Natural killer cell treated with Interleukin-12 subunit alpha and Interleukin-12 subunit beta and Interleukin-15 and Interleukin-18, amount 100 ng/mL, for 72 hours (primary cell): ENCODE measurements around the gene KERA. TPM values are rescaled to one million over a fixed set of nuclear protein-coding genes. Genes with fewer than 3 reads are reported as not detected.

Experiments used
- ATAC-seq, 2 donors: fragments of 150-1000 bp; cut with Tn5 transposase in 1 of 2; sonication (Bioruptor Pico), chemical (Tn5 transposase) in 1 of 2; 2 replicates each; pipeline ENCODE4 v1.10.0; 2021
- DNase-seq: peaks from one replicate; pipeline ENCODE4 v3.0.0; 2022; ENCODE audit warnings: low spot score
- H3K27ac Mint-ChIP-seq, 2 donors: 1 replicate in 1 of 2; 2 replicates in 1 of 2; pipeline ENCODE4 v1.8.0; 2022; ENCODE audit warnings: mixed read lengths in 2 of 2, mild to moderate bottlenecking in 1 of 2, moderate library complexity in 1 of 2
- H3K27me3 Mint-ChIP-seq, 2 donors: 1 replicate in 1 of 2; 2 replicates in 1 of 2; pipeline ENCODE4 v1.8.0; 2022; ENCODE audit warnings: mixed read lengths in 2 of 2
- H3K36me3 Mint-ChIP-seq: one replicate; pipeline ENCODE4 v1.8.0; 2022; ENCODE audit warnings: mixed read lengths
- H3K4me1 Mint-ChIP-seq, 2 donors: 1 replicate in 1 of 2; 2 replicates in 1 of 2; pipeline ENCODE4 v1.8.0; 2022; ENCODE audit warnings: low read depth in 2 of 2, mixed read lengths in 2 of 2, mild to moderate bottlenecking in 1 of 2
- H3K4me3 Mint-ChIP-seq: one replicate; pipeline ENCODE4 v1.8.0; 2022; ENCODE audit warnings: mixed read lengths
- H3K9me3 Mint-ChIP-seq: 2 replicates; pipeline ENCODE4 v1.8.0; 2022; ENCODE audit warnings: mixed read lengths
- total RNA-seq, 2 donors: library from RNA; stranded (reverse); gene quantifications; one replicate each; pipeline ENCODE4 v1.2.3, GENCODE V29; 2022

KERA gene, protein sequence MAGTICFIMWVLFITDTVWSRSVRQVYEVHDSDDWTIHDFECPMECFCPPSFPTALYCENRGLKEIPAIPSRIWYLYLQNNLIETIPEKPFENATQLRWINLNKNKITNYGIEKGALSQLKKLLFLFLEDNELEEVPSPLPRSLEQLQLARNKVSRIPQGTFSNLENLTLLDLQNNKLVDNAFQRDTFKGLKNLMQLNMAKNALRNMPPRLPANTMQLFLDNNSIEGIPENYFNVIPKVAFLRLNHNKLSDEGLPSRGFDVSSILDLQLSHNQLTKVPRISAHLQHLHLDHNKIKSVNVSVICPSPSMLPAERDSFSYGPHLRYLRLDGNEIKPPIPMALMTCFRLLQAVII
- total RNA-seq: not detected

GRCh38 chr12:91057368-91058165 is at the start of gene KERA:
KERA (minus strand) TSS chr12:91058024; CDS start chr12:91056281, 1,743 bp downstream.
- H3K36me3 Mint-ChIP-seq: no peaks in the 10 kb centered on the region
- no peaks in the 10 kb centered on the region for H3K9me3 Mint-ChIP-seq
- H3K27me3 Mint-ChIP-seq: no peaks in the 10 kb centered on the region
- no peak for DNase-seq
- no peak within 1 kb of the TSS for H3K4me3 Mint-ChIP-seq
- ATAC-seq: no peak
- no peak within 1 kb of the TSS for H3K27ac Mint-ChIP-seq
- H3K4me1 Mint-ChIP-seq: no peaks in the 10 kb centered on the region

- ATAC-seq: no peak
- H3K27ac Mint-ChIP-seq: no peak overlapping the region
- no peak for DNase-seq
- H3K4me3 Mint-ChIP-seq: no peak overlapping the region
- H3K9me3 Mint-ChIP-seq: no peaks in the 10 kb centered on the region
- H3K27me3 Mint-ChIP-seq: no peaks in the 10 kb centered on the region
- H3K36me3 Mint-ChIP-seq: no peaks in the 10 kb centered on the region
- no peaks in the 10 kb centered on the region for H3K4me1 Mint-ChIP-seq
Observed at GRCh38 chr12:91106283-91106682, 48.5 kb upstream of the KERA start.

- H3K4me1 Mint-ChIP-seq: no peaks in the 10 kb centered on the region
- H3K27me3 Mint-ChIP-seq: no peaks in the 10 kb centered on the region
Observed at GRCh38 chr12:91105807-91106206, 48.0 kb upstream of the KERA start.

GRCh38 chr12:91104812-91105466 is 47.1 kb upstream of the KERA start:
- no peaks in the 10 kb centered on the region for H3K4me1 Mint-ChIP-seq
- H3K36me3 Mint-ChIP-seq: no peaks in the 10 kb centered on the region
- no peak for ATAC-seq
- H3K27ac Mint-ChIP-seq: no peak overlapping the region
- H3K4me3 Mint-ChIP-seq: no peak overlapping the region
- no peaks in the 10 kb centered on the region for H3K9me3 Mint-ChIP-seq
- no peak for DNase-seq
- no peaks in the 10 kb centered on the region for H3K27me3 Mint-ChIP-seq

More at GRCh38 chr12:91105807-91106206, 48.0 kb upstream of the KERA start:
- ATAC-seq: no peak
- DNase-seq: no peak
- Mint-ChIP-seq H3K9me3 (no peaks in the 10 kb centered on the region), H3K36me3 (no peaks in the 10 kb centered on the region), H3K27ac (no peak overlapping the region), H3K4me3 (no peak overlapping the region)

- no peaks in the 10 kb centered on the region for H3K36me3 Mint-ChIP-seq
- ATAC-seq: no peak
- H3K4me3 Mint-ChIP-seq: no peak overlapping the region
- no peaks in the 10 kb centered on the region for H3K4me1 Mint-ChIP-seq
- no peak for DNase-seq
- no peaks in the 10 kb centered on the region for H3K9me3 Mint-ChIP-seq
- no peak overlapping the region for H3K27ac Mint-ChIP-seq
- H3K27me3 Mint-ChIP-seq: no peaks in the 10 kb centered on the region
Observed at GRCh38 chr12:91103624-91104023, 45.8 kb upstream of the KERA start.

- ATAC-seq: no peak
- no peak for DNase-seq
- Mint-ChIP-seq H3K4me3 (no peak overlapping the region), H3K9me3 (no peaks in the 10 kb centered on the region), H3K4me1 (no peaks in the 10 kb centered on the region), H3K27ac (no peak overlapping the region), H3K36me3 (no peaks in the 10 kb centered on the region), H3K27me3 (no peaks in the 10 kb centered on the region)
Observed at GRCh38 chr12:91103101-91103500, 45.3 kb upstream of the KERA start.

DNA sequence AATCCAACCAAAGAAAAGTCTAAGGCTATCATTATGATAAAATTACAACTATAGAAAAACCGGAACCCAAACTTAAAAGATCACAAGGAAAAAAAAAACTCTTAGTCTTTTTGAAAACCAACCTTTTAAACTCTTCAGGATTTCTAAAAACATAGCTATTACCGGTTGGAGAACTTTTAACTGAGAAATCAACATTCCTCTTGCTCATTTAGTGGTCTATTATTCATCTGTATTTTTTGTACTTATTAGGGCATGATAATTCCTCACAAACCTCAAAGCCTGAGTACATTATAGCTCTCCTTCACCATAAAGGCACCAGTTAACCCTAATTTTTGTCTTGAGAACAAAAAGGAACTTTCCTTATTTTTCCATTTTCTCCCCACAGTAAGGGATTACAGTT is 43.1 kb upstream of the KERA start:
- DNase-seq: no peak
- H3K4me3 Mint-ChIP-seq: no peak overlapping the region
- H3K27me3 Mint-ChIP-seq: no peaks in the 10 kb centered on the region
- H3K9me3 Mint-ChIP-seq: no peaks in the 10 kb centered on the region
- H3K4me1 Mint-ChIP-seq: no peaks in the 10 kb centered on the region
- no peak for ATAC-seq
- no peak overlapping the region for H3K27ac Mint-ChIP-seq
- no peaks in the 10 kb centered on the region for H3K36me3 Mint-ChIP-seq

- no peak for ATAC-seq
- H3K9me3 Mint-ChIP-seq: no peaks in the 10 kb centered on the region
- no peak for DNase-seq
- H3K4me3 Mint-ChIP-seq: no peak overlapping the region
- H3K36me3 Mint-ChIP-seq: no peaks in the 10 kb centered on the region
- H3K4me1 Mint-ChIP-seq: no peaks in the 10 kb centered on the region
- no peaks in the 10 kb centered on the region for H3K27me3 Mint-ChIP-seq
- H3K27ac Mint-ChIP-seq: no peak overlapping the region
Observed at GRCh38 chr12:91099836-91100235, 42.0 kb upstream of the KERA start.

- ATAC-seq: no peak
- DNase-seq: no peak
- Mint-ChIP-seq H3K9me3 (peaks cover 2% of the 10 kb centered on the region), H3K4me1 (no peaks in the 10 kb centered on the region), H3K36me3 (no peaks in the 10 kb centered on the region), H3K27ac (no peak overlapping the region), H3K27me3 (no peaks in the 10 kb centered on the region), H3K4me3 (no peak overlapping the region)
Observed at GRCh38 chr12:91099341-91099740, 41.5 kb upstream of the KERA start.

DNA sequence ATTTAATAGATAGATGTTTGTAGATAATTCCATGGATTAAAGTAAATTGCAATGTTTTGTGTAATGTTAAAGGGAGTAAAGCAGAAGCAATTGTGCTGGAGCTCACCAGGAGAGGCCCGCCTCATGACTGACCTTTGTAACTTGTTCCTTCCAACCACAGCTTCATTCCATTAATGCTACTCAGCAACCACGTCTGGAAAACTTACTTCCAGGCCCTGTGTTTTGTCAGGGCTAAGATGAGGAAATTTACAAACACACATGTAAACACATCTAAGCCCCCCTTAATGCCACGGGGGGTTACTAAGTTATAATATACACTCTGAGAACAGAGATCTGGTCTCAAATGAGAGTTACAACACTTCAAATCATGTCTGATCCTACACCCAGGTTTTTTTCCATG is 41.1 kb upstream of the KERA start:
- no peak for DNase-seq
- Mint-ChIP-seq H3K4me1 (no peaks in the 10 kb centered on the region), H3K9me3 (peaks cover 4% of the 10 kb centered on the region), H3K4me3 (no peak overlapping the region), H3K36me3 (no peaks in the 10 kb centered on the region), H3K27ac (no peak overlapping the region), H3K27me3 (no peaks in the 10 kb centered on the region)
- ATAC-seq: no peak

- DNase-seq (no peak), ATAC-seq (no peak)
- Mint-ChIP-seq H3K4me1 (no peaks in the 10 kb centered on the region), H3K9me3 (peaks cover 4% of the 10 kb centered on the region), H3K36me3 (no peaks in the 10 kb centered on the region), H3K4me3 (no peak overlapping the region), H3K27me3 (no peaks in the 10 kb centered on the region), H3K27ac (no peak overlapping the region)
Observed at GRCh38 chr12:91098461-91098860, 40.6 kb upstream of the KERA start.

GRCh38 chr12:91094957-91095356 is 37.1 kb upstream of the KERA start:
- H3K27me3 Mint-ChIP-seq: no peaks in the 10 kb centered on the region
- peaks cover 10% of the 10 kb centered on the region for H3K36me3 Mint-ChIP-seq
- no peak overlapping the region for H3K4me3 Mint-ChIP-seq
- no peak for ATAC-seq
- no peak for DNase-seq
- H3K27ac Mint-ChIP-seq: no peak overlapping the region
- H3K4me1 Mint-ChIP-seq: no peaks in the 10 kb centered on the region
- peaks cover 11% of the 10 kb centered on the region for H3K9me3 Mint-ChIP-seq

DNA sequence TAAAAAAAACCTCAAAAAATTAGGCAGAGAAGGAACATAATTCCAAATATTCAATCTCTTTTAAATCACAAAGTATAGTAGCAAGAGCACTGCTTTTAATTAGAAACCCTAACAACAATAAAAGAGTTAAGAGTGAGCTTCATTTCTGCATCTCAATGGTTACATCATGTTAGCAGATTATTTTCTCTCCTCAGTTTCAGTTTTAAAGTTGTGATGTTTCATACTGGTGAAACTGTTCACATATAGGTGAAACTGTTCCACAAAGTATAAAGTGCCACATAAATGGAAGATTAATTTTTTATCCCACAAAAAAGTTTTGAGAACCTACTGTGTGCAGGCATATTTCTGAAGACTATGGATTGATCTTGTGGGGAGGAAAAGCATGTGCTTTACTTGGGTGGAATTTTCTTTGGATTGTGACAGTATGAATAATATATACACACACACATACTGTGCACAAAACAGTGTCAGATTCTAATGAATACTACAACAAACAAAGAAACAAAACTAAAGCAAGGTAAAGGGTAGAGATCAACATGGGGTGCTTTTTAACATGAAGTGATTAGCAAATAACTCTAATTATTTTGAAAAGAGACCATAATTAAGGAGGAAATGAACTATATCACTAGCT is 36.3 kb upstream of the KERA start:
- H3K27me3 Mint-ChIP-seq: no peaks in the 10 kb centered on the region
- no peaks in the 10 kb centered on the region for H3K4me1 Mint-ChIP-seq
- DNase-seq (no peak), ATAC-seq (no peak)
- no peak overlapping the region for H3K4me3 Mint-ChIP-seq
- no peak overlapping the region for H3K27ac Mint-ChIP-seq
- peaks cover 17% of the 10 kb centered on the region for H3K9me3 Mint-ChIP-seq
- H3K36me3 Mint-ChIP-seq: peaks cover 18% of the 10 kb centered on the region

GRCh38 chr12:91093341-91093740 is 35.5 kb upstream of the KERA start:
- H3K4me1 Mint-ChIP-seq: no peaks in the 10 kb centered on the region
- H3K4me3 Mint-ChIP-seq: no peak overlapping the region
- no peak for ATAC-seq
- H3K36me3 Mint-ChIP-seq: peaks cover 22% of the 10 kb centered on the region
- no peak for DNase-seq
- H3K9me3 Mint-ChIP-seq: peaks cover 25% of the 10 kb centered on the region
- no peak overlapping the region for H3K27ac Mint-ChIP-seq
- H3K27me3 Mint-ChIP-seq: no peaks in the 10 kb centered on the region
